ENCODE data around the gene CDC42EP3.

CDC42EP3 gene

GRCh38 chr2:37619230-37619958 lies 52.0 kb downstream of the CDC42EP3 start:
- H3K9me3 ChIP-seq (ENCODE audit: severe bottlenecking), result peaks cover 4% of the 10 kb centered on the region
- no peak for DNase-seq
- no peak for TF ChIP-seq CTCF (IDR thresholded peaks at IDR 0.05; ENCODE audit: low read depth, low read length)
- H3K4me3 ChIP-seq (ENCODE audit: low read depth, low read length), result no peak overlapping the region
- no peaks in the 10 kb centered on the region for H3K27me3 ChIP-seq (ENCODE audit: insufficient read depth, low read depth, severe bottlenecking)
- no peaks in the 10 kb centered on the region for H3K36me3 ChIP-seq
- no peak overlapping the region for H3K27ac ChIP-seq

GRCh38 chr2:37618326-37618725 lies 53.1 kb downstream of the CDC42EP3 start:
- DNase-seq, result no peak
- H3K4me3 ChIP-seq (ENCODE audit: low read depth, low read length), result no peak overlapping the region
- H3K36me3 ChIP-seq, result no peaks in the 10 kb centered on the region
- H3K9me3 ChIP-seq (ENCODE audit: severe bottlenecking), result peaks cover under 1% of the 10 kb centered on the region
- TF ChIP-seq CTCF (IDR thresholded peaks at IDR 0.05; ENCODE audit: low read depth, low read length), result no peak
- no peak overlapping the region for H3K27ac ChIP-seq
- no peaks in the 10 kb centered on the region for H3K27me3 ChIP-seq (ENCODE audit: insufficient read depth, low read depth, severe bottlenecking)

GRCh38 chr2:37617119-37617892 lies 54.1 kb downstream of the CDC42EP3 start:
- Histone ChIP-seq H3K27ac (no peak overlapping the region), H3K9me3 (ENCODE audit: severe bottlenecking) (no peaks in the 10 kb centered on the region), H3K4me3 (ENCODE audit: low read depth, low read length) (no peak overlapping the region), H3K36me3 (no peaks in the 10 kb centered on the region), H3K27me3 (ENCODE audit: insufficient read depth, low read depth, severe bottlenecking) (no peaks in the 10 kb centered on the region)
- TF ChIP-seq CTCF (IDR thresholded peaks at IDR 0.05; ENCODE audit: low read depth, low read length), result no peak
- no peak for DNase-seq

- DNase-seq, result no peak
- Histone ChIP-seq H3K9me3 (ENCODE audit: severe bottlenecking) (no peaks in the 10 kb centered on the region), H3K4me3 (ENCODE audit: low read depth, low read length) (no peak overlapping the region), H3K27me3 (ENCODE audit: insufficient read depth, low read depth, severe bottlenecking) (no peaks in the 10 kb centered on the region), H3K36me3 (no peaks in the 10 kb centered on the region), H3K27ac (no peak overlapping the region)
- TF ChIP-seq CTCF (IDR thresholded peaks at IDR 0.05; ENCODE audit: low read depth, low read length), result no peak
These were observed 54.8 kb downstream of the CDC42EP3 start for GRCh38 chr2:37616677-37617005.

GRCh38 chr2:37615804-37616676 lies 55.4 kb downstream of the CDC42EP3 start:
- no peaks in the 10 kb centered on the region for H3K36me3 ChIP-seq
- no peak overlapping the region for H3K27ac ChIP-seq
- H3K27me3 ChIP-seq (ENCODE audit: insufficient read depth, low read depth, severe bottlenecking), result no peaks in the 10 kb centered on the region
- DNase-seq, result no peak
- no peaks in the 10 kb centered on the region for H3K9me3 ChIP-seq (ENCODE audit: severe bottlenecking)
- H3K4me3 ChIP-seq (ENCODE audit: low read depth, low read length), result no peak overlapping the region
- TF ChIP-seq CTCF (IDR thresholded peaks at IDR 0.05; ENCODE audit: low read depth, low read length), result no peak
